RCC 7860 (cell line): ENCODE data around the gene SRGAP1.
"Not testable (repeated sequence)": the region's sequence is repeated elsewhere in the genome, so short reads cannot be mapped to it uniquely, and the experiment has no call there.

Source experiments
- DNase-seq: peaks from one replicate; pipeline ENCODE4 v3.0.0-alpha.2; 2015; ENCODE audit warnings: low spot score
- FAIRE-seq: peaks from 2 replicates; lab custom pipeline; 2012; peaks lifted over from hg19 to GRCh38; lab: Jason Lieb, UNC

The SRGAP1 gene

DNA sequence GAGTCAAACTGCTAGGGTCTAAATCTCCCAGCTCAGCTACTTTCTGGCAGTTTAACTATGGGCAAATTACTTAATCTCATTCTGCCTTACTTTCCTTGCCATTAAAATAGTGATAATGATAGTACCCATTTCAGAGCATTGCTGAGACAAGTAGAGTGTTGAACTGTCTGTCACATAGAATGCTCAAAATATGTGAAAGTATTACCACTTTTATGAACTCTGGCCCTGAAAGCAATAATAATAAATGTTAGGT lies 19.9 kb downstream of the SRGAP1 start:
- DNase-seq (no peak), FAIRE-seq (no peak)

DNA sequence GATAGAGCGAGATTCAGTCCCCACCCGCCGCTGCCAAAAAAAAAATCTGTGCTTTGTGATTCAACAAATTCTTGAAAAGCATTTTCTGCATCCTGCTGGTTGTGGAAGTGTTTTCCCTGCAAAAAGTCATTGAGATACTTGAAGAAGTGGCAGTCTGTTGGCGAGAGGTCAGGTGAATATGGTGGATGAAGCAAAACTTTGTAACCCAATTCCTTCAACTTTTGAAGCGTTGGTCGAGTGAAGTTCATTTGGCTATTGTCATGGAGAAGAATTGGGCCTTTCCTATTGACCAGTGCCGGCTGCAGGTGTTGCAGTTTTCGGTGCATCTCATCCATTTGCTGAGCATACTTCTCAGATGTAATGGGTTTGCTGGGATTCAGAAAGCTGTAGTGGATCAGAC lies 20.9 kb downstream of the SRGAP1 start:
- DNase-seq (no peak), FAIRE-seq (no peak)

DNA sequence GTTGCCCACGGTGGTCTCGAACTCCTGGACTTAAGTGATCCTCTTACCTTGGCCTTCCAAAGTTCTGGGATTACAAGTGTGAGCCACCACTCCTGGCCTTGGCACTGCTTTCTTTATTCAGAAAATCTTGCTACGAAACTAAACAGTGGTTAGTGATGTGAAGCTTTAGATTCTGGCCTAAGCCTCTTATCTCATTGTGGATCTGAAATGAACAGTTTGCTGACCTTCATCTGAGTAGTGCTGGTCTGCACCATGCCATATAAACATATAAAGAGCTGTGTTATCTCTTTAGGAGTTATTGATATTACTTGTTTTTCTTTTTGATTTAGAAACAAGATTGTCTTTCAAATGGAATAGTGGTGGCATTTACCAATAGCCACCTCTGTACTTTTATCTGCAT lies 22.6 kb downstream of the SRGAP1 start:
- no peak for FAIRE-seq
- DNase-seq, result no peak

DNA sequence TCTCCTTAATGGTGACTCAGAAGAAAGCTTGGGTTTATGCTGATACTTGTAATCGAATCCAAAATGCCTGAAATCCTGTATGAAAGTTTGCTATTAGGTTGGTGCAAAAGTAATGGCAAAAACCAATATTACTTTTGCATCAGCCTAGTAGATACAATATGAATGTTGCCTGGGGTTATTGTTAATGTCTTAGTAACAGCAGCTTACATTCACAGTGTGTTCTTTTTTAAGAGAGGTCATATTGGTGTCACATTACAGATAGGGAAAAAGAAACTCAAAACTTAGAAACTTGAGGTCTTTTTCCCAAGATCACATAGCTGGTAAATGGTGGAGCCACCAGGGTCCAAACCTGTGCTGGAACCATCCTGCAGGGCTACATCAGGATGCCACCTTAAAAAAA lies 25.2 kb downstream of the SRGAP1 start:
- no peak for FAIRE-seq
- no peak for DNase-seq

DNA sequence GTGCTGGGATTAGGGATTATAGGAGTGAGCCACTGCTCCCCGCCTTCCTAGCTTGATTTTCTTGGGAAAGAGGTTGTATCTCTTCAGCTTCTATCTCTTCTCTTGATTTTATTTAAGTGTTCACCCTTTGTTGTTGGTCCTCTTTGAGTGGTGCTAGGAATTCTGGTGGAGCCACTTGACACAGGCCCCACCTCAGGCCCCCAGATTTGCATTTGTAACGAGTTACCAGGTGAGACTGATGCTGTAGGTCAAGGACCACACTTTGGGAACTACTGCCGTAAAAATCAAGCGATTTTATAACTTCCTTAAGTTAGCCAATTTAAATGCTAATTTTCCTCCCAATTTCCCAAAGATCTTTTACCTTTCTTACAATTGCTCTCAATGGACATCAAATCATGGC lies 26.3 kb downstream of the SRGAP1 start:
- DNase-seq (no peak), FAIRE-seq (no peak)

DNA sequence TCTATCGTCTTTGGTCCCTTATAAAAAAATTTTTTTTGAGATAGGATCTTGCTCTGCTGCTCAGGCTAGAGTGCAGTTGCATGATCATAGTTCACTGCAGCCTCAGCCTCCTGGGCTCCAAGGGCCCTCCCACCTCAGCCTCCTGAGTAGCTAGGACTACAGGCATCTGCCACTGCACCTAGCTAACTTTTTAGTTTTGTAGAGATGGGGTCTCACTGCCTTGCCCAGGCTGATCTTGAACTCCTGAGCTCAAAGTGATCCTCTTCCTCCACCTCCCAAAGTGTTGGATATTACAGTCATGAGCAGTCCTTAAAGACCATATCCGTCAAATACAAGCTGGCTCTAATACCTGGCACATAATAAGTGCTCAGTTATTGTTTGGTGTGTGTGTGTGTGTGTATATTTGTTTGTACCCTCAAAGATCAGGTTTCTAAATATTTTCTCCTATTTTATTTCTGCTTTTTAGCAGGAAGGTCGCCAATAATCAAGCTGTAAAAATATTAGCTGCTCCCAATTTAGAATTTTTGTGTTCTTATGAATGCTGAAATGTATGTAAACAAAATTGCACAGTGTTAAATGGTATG lies 30.5 kb downstream of the SRGAP1 start:
- DNase-seq (no peak), FAIRE-seq (no peak)

DNA sequence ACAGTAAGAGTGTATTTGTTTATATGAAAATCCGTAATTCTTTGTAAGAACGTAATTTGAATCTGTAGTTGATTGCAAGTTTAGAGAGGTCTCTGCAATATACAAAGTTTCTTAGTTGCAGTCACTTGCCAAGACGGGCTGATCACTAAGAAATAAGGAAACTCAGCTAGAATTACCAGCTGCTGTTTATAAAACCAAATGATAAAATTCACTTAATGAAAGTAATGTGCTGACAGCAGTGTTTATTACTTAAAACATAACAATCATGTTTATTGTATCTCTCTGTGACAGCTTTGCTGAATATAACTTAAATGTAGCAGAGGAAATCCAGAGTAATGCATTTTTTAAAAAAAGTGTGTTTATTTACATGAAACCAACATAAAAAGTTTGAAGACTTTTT lies 31.2 kb downstream of the SRGAP1 start:
- DNase-seq (no peak), FAIRE-seq (no peak)

DNA sequence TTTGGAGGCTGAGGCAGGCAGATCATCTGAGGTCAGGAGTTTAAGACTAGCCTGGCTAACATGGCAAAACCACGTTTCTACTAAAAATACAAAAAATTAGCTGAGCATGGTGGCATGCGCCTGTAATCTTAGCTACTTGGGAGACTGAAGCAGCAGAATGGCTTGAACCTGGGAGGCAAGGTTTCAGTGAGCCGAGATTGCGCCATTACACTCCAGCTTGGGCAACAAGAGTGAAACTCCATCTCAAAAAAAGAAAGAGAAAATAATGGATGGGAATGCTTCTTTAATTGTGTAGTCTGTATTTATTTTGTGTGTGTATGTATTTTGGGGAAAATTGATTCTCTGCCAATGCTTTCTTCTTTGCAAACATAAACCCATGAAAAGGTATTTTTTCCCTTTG lies 32.5 kb downstream of the SRGAP1 start:
- FAIRE-seq (no peak), DNase-seq (no peak)

DNA sequence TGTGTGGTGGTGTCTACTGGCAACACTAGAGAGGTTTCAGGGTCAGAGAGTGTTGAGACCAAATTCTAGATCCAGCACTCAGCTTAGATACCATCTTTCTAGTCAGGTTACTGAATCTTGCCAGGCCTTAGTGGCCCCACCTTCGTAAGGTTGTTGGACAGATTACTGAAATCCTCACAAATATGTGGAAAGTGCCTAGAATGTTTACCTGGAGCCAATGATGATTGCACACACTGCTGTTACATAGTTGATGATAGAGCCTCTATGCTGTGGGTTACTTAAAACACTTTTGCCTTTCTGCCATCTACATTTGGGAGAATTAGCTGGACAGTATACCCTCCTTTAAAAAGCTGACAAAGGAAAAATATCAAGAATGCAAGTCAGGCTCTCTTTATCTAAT lies 33.2 kb downstream of the SRGAP1 start:
- FAIRE-seq, result no peak
- DNase-seq, result no peak

DNA sequence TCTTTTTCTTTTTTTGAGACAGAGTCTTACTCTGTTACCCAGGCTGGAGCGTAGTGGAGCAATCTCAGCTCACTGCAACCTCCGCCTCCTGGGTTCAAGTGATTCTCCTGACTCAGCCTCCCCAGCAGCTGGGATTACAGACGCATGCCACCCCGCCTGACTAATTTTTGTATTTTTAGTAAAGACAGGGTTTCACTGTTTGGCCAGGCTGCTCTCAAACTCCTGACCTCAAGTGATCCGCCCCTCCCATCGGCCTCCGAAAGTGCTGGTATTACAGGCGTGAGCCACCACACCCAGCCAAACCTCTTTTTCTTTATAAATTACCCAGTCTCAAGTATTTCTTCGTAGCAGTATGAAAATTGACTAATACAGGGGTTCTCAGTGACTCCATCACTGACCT lies 35.7 kb downstream of the SRGAP1 start:
- FAIRE-seq, DNase-seq: not testable (repeated sequence)

DNA sequence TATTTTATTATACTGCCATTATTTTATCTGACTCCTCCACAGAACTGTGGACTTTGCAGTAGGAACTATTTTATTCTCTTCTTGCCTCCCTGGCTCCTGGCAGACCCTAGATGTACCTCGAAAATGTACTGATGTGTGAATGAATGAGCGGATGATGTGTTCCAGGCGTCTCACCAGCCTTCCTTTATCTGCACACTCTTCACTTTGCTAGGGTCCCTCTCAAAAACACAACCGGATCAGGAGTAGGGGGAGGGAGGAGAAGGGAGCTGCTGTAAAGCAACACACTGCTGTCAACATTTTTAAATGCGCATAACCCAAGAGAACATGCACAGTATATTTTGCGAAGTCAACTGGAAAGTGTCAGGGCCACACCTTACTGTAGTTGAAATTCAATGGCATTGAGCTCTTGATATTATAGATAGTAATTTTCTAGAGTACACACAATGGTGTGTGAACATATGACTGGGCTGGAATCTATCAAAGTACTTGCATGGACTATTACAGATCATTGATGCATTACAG lies 36.3 kb downstream of the SRGAP1 start:
- no peak for DNase-seq
- no peak for FAIRE-seq

DNA sequence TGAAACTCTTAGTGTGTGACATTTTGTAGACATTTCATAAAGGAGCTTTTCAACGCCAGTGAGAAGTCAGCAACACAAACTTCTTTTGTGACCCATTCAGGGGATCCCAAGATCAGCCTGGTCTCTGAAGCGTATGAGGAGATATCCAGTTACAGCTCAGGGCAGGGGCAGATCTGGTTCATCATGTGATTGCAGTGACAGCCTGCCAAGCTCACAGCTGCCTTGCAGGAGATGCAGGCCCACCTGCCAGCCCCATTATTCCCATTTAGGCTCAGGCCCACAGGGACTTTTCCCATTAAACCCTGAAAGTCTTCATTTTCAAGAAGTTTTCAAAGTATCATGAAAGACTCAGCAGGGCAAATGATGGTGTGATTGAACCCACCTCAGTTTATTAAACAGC lies 38.3 kb downstream of the SRGAP1 start:
- FAIRE-seq (no peak), DNase-seq (no peak)

DNA sequence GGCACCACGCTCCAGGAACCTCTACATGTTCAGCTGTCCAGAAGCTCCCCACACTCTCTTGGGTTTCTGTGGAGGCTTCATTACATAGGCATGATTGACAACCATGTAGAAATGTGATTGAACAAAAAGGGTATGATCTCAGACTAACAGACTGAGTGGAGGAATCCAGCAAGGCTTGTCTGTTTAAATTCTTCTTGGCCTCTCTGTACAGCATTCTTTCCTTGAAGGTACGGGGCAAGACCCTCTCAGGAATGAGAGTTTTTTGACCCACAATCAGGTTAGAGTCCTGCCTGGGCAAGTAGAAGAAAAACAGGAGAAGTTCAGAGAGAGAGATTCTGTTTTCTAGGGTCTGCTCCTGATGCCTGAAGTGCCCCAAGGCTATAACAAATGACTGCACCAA lies 40.9 kb downstream of the SRGAP1 start:
- FAIRE-seq (no peak), DNase-seq (no peak)

DNA sequence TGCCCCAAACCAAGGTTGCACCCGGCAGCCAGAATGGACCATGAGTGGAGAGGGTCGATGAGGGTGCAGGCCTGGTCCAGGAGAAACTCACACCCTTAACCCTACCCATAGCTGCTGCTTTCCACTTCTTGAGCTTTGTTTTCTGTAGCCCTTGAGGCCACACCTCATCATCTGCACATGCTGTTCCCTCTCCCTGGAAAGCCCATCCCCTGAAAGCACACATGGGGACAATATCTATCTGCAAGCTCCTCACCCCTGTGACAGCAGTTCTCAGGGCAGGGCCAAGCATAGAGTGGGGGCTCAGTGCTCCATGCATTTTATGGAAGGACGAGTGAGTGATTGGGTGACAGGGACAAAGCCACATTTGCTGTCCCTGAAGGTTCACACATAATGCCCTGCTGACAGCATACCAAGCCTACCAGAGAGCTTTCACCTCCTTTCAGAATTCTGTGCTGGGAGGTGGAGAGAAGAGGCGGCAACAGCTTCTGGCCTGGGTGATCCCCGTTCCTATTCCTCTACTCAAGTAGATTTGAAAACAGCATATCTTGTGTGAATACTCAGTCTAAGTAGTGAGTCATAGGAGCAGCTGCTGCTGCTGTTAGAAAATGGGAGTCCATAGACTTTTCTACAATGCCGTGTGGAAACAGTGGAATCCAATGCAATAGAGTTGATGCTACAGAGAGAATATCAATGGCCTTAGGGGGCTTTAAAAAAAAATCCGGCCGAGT lies 44.6 kb downstream of the SRGAP1 start:
- DNase-seq, result peak; percentile 46
- FAIRE-seq, result peak; percentile 10

DNA sequence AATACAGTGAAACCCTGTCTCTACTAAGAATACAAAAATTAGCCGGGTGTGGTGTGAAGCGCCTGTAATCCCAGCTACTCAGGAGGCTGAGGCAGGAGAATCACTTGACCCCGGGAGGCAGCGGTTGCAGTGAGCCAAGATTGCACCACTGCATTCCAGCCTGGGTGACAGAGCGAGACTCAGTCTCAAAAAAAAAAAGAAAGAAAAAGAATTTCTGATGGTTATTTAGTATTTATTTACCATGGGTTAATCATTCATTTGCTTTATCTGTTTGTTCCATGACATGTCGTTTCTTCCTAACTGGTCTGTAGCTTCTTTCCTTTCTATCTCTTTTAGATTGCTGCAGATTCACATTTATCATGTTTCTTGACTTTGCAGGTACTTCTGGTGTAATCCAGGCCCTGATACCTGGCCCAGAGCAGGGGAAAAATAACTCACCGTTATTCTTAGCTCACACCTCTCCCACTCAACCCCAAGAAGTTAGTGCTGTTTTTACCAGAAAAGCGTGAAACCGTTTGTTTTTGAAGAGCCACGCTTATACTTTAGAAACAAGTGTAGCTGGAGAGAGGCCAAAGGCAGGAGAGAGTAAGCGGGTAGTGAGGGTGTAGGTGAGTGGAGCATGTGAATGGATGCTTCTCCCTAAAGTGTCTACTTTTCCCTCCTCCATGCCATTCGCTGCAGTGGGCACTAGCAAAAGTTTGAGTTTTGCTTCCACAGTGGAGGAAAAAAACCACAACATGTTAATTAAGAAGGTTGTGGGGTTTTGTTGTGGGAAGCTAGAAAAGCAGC lies 45.4 kb downstream of the SRGAP1 start:
- no peak for FAIRE-seq

DNA sequence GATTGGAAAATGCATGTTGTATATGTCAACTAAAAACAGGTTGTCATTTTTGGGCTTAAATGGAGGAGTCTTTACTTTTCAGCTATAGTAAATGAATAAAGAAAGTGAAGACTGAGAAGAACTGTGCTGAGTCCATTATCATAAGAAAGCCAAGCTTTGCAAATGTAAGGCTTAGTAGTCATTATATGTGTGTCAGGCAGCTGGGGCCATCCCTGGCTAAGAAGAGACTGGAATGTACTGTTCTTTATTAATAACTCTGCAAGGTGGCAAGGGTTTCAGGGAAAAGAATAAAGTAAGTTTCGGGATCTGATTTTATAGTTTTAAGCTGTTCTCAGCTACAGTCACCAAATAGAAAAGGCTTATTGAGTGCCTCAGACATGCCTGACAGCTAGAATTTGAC lies 48.7 kb downstream of the SRGAP1 start:
- no peak for FAIRE-seq
- DNase-seq, result no peak

More for the DNA sequence above, 45.4 kb downstream of the SRGAP1 start:
- DNase-seq, result no peak

DNA sequence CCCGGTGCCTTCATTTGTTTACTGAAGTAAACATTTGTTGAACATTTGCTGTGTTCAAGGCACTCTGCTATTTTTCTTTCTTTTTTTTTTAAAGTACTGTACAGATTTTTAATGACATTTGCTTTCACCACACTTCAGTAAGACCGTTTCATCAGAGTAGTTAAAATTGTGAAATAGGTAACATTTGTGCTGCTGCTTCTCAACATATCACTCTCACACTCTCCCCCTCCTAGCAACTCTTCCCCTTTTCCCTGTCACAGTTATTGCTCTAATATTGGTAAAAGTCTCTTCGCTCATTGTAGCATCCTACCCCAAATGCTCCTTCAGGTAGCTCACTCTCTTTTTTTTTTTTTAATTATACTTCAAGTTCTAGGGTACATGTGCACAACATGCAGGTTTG lies 49.6 kb downstream of the SRGAP1 start:
- no peak for FAIRE-seq
- no peak for DNase-seq

DNA sequence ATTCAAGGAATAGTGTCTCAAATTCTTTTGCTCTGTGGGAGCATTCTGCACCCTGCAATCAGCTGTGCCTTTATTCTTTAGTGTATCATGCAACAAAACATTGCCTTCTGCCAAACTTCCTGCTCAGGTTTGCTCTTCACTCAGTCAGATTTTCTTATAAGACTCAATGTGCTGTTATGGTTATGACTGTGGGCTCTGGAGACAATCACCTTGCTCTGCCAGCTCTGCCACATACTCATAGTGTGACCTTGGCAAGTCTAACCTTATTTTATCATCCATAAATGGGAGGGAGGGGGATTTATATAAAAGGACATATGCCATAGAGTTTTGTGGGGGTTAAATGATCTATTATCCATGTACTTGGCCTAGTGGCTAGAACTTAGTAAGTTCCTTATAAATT lies 51.3 kb downstream of the SRGAP1 start:
- DNase-seq (no peak), FAIRE-seq (no peak)

DNA sequence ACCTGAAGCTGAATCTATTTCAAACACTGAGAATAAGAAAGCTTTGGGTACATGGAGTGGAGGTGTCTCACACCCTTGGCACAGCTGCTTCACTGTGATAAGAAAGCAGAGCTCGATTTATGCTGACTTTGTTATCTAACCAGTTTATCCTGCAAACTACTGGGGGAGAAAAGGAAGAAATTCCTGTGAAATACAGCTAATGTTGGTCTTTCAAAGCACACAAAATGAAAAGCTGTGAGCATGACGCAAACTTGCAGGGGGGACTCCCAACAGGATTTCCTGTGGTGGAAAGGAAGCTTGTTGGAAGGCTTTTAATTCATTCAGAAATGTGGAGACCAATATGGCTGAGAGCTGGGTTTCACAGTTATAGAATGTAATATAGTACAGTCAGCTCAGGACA lies 53.4 kb downstream of the SRGAP1 start:
- DNase-seq (no peak), FAIRE-seq (no peak)

DNA sequence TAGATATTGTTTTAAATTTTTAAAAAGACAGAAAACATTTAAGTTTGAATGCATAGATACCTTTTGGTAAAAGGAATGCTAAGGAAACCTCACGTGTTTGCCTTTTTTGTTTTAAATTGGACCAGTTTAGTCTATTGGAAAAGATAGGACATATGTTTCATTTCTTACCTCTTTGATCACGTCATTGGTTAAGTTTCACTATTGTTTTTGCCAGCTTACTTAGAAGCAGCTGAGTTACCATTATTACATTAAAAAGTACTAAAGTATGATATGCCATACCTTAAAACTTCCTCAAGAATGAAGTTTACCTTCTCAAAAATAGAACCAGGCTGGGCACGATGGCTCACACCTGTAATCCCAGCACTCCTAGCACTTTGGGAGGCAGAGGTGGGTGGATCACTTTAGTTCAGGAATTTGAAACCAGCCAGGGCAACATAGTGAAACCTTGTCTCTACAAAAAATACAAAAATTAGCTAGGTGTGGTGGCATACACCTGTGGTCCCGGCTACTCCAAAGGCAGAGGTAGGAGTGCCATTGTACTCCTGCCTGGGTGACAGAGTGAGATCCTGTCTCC lies 54.4 kb downstream of the SRGAP1 start:
- FAIRE-seq (no peak), DNase-seq (no peak)

DNA sequence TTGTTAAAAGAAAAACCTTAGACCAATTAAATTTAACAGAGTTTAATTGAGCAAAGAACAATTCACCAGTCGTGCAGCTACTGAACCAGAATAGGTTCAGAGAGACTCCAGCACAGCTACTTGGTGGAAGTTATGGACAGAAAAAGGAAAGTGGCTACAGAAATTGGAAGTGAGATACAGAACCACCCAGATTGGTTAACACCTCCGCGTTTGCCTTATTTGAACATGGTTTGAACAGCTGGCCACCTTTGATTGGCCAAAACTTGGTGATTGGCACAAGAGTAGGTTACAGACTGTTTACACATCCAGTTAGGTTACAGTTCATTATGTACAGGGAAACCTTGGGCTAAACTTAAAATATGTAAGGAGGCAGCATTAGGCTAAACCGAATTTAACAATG lies 54.9 kb downstream of the SRGAP1 start:
- FAIRE-seq, result no peak
- DNase-seq, result no peak
